IPS DF 4.7 (cell line): ENCODE measurements around the gene BCAR3.

Source experiments
- DNase-seq: peaks from one replicate; pipeline ENCODE4 v3.0.0-alpha.2; 2013; ENCODE audit warnings: low spot score; ENCODE audit errors: extremely low read depth

BCAR3 gene

GRCh38 chr1:93638981-93639380, 42.7 kb downstream of the BCAR3 start:
- DNase-seq = no peak

- no peak for DNase-seq
Observed at GRCh38 chr1:93638307-93638847, 43.3 kb downstream of the BCAR3 start.

GRCh38 chr1:93636712-93637111, 44.9 kb downstream of the BCAR3 start:
- DNase-seq = no peak

DNA sequence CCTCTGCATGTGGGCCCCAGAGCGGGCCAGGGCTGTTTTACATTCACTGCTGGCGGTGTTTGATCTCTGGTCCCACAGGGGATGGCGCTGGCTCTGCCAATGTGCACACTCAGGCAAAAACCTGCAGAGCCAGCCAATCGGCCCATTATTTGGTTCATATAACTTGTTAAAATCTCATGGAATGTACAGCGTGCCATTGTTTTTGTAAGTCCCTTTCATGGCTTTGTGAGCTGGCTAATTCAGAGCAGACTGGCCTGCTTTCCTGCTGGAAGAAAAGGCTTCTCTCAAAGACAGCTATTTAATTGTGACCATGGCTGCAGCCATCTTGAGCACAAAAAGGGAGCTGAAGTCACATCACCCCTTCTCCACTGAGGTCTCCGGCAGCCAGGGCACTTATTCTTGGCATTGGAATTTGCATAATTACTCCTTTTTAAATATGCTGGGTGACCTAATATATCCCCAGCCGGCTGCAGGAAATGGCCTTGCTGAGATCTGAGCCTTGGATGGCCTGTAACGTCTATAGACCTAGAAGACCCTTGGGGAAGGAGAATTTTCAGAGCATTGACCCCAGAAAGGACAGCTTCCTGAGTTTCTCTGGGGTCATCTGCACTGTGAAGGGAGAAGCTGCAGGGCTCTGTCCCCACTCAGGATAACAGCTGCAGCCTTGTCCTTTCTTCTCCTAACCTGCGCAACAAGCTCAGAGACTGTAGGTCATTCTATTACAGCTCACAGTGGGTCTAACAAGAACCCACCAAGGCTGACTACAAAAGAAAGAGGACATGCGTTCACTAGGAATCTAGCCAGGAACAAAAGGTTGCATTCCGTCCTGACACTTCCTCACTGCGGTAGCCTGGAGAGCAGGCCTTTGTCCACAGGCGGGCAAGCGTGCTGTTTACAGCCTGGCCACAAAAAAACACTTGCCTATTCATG, 45.8 kb downstream of the BCAR3 start:
- DNase-seq = peak; percentile 89

DNA sequence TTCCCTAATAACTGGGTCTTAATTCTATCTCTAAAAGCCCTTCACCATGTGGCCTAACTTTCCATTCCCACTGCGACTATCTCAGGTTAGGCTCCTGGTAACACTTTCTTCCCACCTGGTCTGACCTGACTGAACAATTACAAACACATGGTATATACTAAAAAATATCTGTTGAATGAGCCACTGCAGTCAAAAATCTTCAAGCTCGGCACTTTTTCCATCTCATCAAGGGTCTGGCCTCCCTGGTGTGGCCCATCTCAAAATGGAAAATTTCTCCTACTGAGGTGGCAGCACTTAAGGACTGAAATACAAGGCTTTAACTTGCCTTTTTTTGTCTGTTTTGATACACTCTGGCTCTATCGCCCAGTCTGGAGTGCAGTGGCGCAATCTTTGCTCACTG, 48.3 kb downstream of the BCAR3 start:
- no peak for DNase-seq

DNA sequence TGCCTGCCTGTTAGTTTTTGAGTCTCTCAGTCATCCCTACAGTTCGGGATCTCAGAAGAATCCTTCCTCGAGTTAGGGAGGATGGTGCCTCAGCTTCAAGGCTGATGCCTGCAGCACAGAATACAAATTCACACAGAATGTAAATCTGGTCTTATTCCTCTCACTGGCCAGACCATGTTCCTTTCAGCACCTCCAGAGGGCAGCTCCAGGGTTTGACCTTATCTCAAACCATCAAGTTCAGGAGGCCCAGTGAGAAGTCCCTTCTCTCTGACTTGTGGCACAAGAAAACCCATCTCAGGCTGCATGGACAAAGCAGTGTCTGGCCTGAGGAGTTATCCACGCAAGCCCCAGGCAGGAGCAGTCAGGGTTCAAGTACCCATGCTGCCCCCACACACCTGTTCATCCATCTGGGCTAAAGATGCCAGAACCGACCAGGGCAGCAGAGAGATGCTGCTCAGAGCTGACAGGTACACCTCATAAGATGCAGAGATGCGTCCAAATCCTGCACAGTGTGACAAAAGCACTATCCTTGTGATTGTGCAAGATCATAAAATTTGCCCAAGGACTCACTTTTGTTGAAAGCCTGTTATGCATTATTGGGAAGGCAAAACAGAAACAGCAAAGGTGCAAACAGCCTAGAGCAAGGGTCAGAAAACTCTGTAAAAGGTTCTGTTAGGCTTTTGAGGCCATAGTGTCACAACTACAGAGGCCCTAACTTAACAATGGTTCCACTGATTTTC, 49.8 kb downstream of the BCAR3 start:
- DNase-seq = no peak

DNA sequence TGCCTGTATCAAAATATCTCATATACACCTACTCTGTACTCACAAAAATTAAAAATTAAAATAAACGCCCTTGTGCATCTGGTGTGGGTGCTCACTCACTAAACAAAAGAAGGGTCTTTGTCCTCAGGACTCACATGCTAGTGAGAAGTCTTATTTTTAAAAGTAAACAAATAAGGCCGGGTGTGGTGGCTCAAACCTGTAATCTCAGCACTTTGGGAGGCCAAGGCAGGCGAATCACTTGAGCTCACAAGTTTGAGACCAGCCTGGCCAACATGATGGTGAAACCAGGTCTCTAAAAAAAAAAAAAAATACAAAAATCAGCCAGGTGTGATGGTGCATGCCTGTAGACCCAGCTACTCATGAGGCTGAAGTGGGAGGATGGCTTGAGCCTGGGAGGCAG, 51.5 kb downstream of the BCAR3 start:
- DNase-seq = no peak

DNA sequence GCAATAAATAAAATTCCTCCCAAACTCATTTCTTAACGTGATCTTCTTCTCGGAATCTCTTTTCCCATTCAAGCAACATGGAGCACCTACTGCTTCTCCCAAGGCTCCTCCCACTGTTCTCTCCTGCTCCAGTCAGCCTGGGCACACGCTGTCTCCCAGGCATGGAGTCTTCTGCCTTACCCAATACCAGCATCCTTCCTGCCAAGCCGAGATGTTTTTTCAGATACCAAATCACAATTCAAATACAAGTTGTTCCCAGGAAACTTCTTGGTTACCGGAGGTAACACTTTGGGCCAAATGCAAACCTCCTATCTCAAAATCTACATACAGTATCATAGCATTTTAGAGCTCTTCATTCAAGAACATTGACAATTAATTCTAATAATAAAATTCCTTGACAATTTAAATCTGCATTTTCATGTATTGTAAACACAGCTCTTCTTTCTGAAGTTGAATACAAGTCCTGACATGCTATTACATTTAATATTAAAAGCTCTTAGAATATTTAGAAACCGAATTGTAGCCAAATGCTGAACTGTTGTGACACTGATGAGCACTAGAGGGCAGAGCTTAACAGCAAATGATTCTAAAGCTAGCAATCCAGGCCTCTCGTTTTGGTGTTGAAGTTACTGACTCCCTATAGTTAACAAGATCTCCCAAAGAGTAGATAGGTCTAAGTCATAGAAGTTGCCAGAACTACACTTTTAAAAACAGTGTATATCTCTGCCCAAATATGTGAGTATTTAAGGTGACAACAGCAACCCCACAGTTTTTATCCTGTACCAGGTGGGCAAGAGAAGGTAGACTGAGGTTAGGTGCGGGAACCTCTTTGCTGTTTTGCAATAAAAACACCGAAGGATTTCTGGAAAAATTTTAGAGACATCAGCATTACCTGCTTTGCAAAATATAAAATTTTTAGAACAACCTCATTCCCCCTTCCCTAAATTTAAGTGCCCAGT, 52.3 kb downstream of the BCAR3 start:
- DNase-seq = no peak

DNA sequence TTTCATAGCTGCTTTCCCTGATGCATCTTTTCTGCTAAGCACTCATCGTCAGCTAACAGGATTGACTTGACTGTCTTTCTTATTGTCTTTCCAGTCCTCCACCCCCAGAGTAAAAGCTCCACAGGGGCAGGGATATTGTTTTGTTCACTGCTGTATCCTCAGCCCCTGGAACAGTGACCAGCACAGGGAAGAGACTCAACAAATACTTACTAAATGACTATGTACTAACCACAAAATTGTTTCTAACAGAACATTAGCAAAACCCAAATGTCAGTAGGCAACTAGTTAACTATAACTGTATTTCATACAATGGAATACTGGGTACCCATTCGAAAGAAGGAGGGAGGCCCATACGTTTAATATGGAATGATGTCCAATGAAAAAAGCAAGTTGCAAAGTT, 53.0 kb downstream of the BCAR3 start:
- no peak for DNase-seq

GRCh38 chr1:93625582-93626327, 55.9 kb downstream of the BCAR3 start:
- DNase-seq = no peak

DNA sequence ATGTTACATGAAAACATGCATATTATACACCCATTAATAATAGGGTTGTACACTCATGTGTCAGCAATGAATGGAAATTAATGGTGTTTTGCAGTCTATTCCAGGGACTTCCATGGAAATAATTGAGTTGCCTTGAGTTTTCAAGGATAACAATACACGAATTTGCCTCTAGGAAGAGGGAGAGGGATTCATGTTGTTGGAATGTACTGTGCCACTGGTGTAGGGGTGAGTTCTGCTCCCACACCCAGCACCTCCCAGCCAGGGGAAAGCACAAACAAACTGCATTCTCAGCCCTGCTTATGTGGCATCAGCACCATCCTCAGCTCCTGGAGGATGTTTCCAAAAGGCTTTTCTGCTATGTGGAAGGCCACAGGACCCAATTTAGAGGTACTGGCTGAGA, 57.8 kb downstream of the BCAR3 start:
- no peak for DNase-seq

- no peak for DNase-seq
Observed at GRCh38 chr1:93623436-93623835, 58.2 kb downstream of the BCAR3 start.

- no peak for DNase-seq
Observed at GRCh38 chr1:93621246-93621645, 60.4 kb downstream of the BCAR3 start.

GRCh38 chr1:93620841-93621210, 60.8 kb downstream of the BCAR3 start:
- no peak for DNase-seq

GRCh38 chr1:93620172-93620840, 61.3 kb downstream of the BCAR3 start:
- no peak for DNase-seq

- no peak for DNase-seq
Observed at GRCh38 chr1:93619507-93620171, 62.0 kb downstream of the BCAR3 start.

GRCh38 chr1:93617670-93618499, 63.8 kb downstream of the BCAR3 start:
- DNase-seq = no peak

- no peak for DNase-seq
Observed at GRCh38 chr1:93616996-93617669, 64.5 kb downstream of the BCAR3 start.
